ENCODE measurements around the gene MAML3. TPM values are rescaled to one million over a fixed set of nuclear protein-coding genes. Genes with fewer than 3 reads are reported as not detected.

MAML3 gene
- total RNA-seq, 1 donor from 2014 or later = 4.3 TPM

GRCh38 chr4:139884438-139884837 lies 269.5 kb downstream of the MAML3 start:
- intact Hi-C loops (cut with micrococcal nuclease) = no loop called here

GRCh38 chr4:139880841-139881240 lies 273.1 kb downstream of the MAML3 start:
- intact Hi-C loops (cut with micrococcal nuclease) = no loop called here

DNA sequence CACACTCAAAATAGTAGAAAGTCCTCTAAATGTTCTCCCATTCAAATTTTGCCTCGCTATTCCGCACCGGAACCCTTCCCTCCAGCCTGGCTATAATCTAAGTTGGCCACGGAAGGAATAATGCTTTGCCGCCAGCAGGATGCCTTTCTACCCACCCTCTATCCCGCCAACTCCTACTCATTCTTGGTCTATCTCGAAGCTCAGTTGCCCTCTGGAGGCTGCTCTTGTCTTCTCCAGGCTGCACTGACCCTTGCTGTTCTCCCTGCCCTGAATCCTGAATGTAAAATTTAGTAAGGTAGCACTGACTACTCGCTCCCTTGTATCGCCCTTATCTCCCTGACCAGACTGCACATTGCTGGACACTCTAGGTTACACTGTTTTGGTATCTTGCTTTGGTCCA lies 275.9 kb downstream of the MAML3 start:
- intact Hi-C loops (cut with micrococcal nuclease) = no loop called here

GRCh38 chr4:139876337-139876941 lies 277.5 kb downstream of the MAML3 start:
- intact Hi-C loops (cut with micrococcal nuclease) = no loop called here

GRCh38 chr4:139875411-139875825 lies 278.6 kb downstream of the MAML3 start:
- intact Hi-C loops (cut with micrococcal nuclease) = no loop called here

- intact Hi-C loops (cut with micrococcal nuclease) = no loop called here
These were observed 280.7 kb downstream of the MAML3 start for GRCh38 chr4:139873111-139873860.

- intact Hi-C loops (cut with micrococcal nuclease) = no loop called here
These were observed 281.7 kb downstream of the MAML3 start for GRCh38 chr4:139872274-139872673.

GRCh38 chr4:139869810-139870209 lies 284.2 kb downstream of the MAML3 start:
- intact Hi-C loops (cut with micrococcal nuclease) = no loop called here

DNA sequence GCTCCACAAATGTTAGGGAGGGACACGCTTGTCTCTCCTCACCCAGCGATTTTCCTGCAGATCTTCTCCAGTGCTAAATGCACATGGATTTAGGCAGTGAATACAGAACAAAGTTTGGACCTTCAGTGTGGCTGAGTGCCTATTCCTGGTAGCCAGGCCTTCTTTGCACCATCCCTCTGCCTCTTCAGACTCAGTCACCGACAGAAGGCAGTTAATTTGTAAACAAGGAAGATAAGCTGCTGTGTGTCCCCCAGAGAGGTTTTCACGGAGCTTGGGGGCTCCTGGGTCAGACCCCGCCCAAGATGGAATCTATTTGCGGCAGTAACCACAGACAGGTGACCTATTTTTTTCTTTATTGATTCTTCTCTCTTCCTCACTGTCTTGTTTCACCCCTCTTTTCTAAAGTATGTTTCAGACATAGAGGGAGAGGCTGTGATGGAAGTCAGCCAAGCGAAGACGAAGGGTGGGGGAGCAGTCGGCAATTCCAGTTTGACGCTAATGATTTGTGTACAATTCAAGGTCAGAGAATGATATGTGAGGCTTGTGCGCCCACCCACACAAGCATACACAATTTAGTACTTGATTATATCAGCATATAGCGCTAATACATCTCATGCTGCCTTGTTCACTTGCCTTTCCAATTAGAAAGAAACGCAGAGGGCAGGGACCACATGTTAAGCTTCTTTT lies 287.6 kb downstream of the MAML3 start:
- intact Hi-C loops (cut with micrococcal nuclease) = no loop called here

DNA sequence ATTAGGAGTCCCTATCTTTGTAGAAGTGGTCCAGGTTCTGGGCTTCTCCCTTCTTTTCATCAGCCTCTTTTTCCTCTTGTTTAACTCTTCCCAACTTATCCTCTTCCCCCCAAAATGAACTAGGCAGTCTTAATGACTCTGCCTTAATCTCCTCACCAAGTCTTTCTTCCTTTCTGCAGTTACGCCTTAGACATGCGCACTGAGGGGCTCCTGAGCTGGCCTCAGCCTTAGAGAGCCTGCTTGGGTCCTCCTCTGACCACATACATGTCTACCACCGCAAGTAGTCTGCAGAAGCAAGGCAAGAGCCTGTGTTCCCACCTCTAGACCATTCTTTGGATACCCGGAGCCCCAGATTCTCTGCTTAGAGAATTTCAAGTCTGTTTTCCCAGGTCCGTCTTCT lies 288.4 kb downstream of the MAML3 start:
- intact Hi-C loops (cut with micrococcal nuclease) = no loop called here

DNA sequence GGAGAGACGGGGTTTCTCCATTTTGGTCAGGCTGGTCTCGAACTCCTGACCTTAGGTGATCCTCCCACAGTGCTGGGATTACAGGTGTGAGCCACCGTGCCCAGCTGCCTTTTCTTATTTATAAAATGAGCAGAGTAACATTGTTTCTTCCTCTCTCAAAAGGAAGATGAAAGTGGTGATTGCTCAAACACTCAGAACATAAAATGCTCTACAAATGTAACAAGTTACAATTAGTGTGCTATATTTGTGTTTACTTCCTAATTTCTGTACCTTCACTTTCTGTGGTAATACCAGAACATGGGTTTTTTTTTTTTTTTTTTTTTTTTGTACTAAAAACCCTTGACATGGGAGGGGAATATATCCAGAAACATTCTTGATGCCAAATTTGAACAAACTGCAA lies 290.5 kb downstream of the MAML3 start:
- intact Hi-C loops (cut with micrococcal nuclease) = no loop called here

GRCh38 chr4:139861471-139861870 lies 292.5 kb downstream of the MAML3 start:
- intact Hi-C loops (cut with micrococcal nuclease) = no loop called here

GRCh38 chr4:139860435-139861024 lies 293.5 kb downstream of the MAML3 start:
- intact Hi-C loops (cut with micrococcal nuclease) = no loop called here

GRCh38 chr4:139859876-139860275 lies 294.1 kb downstream of the MAML3 start:
- intact Hi-C loops (cut with micrococcal nuclease) = no loop called here

GRCh38 chr4:139858436-139859205 lies 295.4 kb downstream of the MAML3 start:
- intact Hi-C loops (cut with micrococcal nuclease) = no loop called here

DNA sequence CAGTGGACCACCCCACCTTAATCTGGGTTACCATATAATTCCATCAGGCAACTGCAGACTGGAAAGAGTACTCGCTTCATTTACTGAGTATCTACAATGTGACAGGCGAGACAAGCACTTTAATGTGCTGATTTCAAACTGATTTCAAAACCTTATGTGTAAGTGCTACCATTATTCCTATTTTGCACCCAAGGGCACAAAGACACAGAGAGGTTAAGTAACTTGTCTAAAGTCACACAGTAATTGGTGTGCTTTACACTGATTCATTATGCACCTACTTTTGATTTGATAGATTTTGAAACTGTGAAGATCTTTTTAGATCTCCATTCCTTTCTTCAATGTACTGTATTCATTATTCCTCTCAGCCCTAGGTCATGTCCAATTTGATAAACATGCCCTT lies 296.0 kb downstream of the MAML3 start:
- intact Hi-C loops (cut with micrococcal nuclease) = no loop called here

- intact Hi-C loops (cut with micrococcal nuclease) = no loop called here
These were observed 297.0 kb downstream of the MAML3 start for GRCh38 chr4:139857021-139857420.

GRCh38 chr4:139854668-139855403 lies 299.1 kb downstream of the MAML3 start:
- intact Hi-C loops (cut with micrococcal nuclease) = no loop called here

DNA sequence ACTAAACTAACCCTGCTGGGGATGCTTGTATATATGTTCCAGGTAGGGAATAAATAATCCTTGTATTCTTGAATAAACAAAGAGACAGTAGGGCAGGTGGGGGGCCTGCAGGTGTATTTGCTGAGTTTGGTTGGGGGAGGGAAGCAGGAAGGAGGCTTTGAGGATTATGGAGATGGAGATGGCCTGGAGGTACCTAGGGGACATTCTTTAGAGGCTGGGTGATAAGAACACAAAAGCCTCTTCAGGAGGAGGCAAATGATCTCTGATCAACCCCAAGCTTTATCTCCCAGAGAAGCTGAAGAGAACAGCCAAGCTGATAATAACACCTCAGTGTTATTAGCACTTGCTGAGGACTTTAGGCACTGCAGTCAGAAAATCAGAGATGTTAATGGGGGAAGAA lies 300.7 kb downstream of the MAML3 start:
- intact Hi-C loops (cut with micrococcal nuclease) = no loop called here

DNA sequence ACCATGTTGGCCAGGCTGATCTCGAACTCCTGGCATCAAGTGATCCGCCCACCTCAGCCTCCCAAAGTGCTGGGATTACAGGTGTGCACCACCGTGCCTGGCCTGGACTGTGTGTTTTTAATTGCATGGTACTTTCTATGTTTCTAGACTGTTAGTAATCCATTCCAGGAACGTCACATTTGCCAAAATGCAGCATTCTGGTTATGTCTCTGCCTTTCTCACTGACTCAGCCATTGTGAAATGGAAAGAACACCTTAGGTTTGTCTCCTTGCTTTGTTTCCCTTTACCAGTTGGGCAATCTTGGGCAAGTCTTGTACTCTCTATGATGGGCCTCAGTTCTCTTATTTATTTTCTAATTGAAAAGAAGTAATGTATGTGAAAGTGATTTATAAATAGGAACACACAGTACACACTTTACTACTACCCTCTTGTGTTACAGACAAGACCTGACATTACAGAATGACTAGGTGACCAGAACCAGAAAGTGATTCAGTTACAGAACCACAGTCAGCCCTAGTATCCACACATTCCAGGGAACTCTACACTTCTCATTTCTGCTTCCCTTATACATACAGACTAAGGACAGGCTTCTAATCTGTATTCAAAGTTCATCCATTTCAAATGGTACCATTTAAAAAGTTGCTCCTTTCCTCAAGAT lies 301.2 kb downstream of the MAML3 start:
- intact Hi-C loops (cut with micrococcal nuclease) = no loop called here
